A549 (cell line): ENCODE results near the gene CLEC1A.

Experiments
- BHLHE40 ChIP-seq: IDR thresholded peaks from 2 replicates; pipeline ENCODE4 v1.6.1; 2012; ENCODE audit warnings: low read depth, low read length, inconsistent platforms
- CBX2 ChIP-seq: fragments of 200-600 bp; sonication (generic); IDR thresholded peaks from 2 replicates; pipeline ENCODE4 v1.6.1; 2016; ENCODE audit warnings: low read depth, mild to moderate bottlenecking, borderline replicate concordance
- E2F6 ChIP-seq: IDR thresholded peaks from 2 replicates; pipeline ENCODE4 v1.6.1; 2012; ENCODE audit warnings: low read depth, borderline replicate concordance
- EHF ChIP-seq: fragments of 250-450 bp; sonication (Bioruptor Pico); IDR thresholded peaks from 2 replicates; pipeline ENCODE4 v1.5.0; 2020; ENCODE audit warnings: mild to moderate bottlenecking
- HDAC2 ChIP-seq: fragments of 200-600 bp; sonication (generic); IDR thresholded peaks from 2 replicates; pipeline ENCODE4 v1.6.1; 2016
- JUN ChIP-seq, 2 experiments: fragments of >200 bp; sonication (Bioruptor Twin); formaldehyde crosslinking; IDR thresholded peaks; 2 replicates in 1 of 2; 3 replicates in 1 of 2; pipeline ENCODE4 v1.6.1; 2016 to 2017
- JUNB ChIP-seq: fragments of >200 bp; sonication (Bioruptor Twin); formaldehyde crosslinking; IDR thresholded peaks from 2 replicates; pipeline ENCODE4 v1.6.1; 2016
- MYC ChIP-seq: IDR thresholded peaks from 2 replicates; pipeline ENCODE4 v1.6.1; 2012; ENCODE audit warnings: mild to moderate bottlenecking, inconsistent platforms, low read length, improper control_type of control experiment, borderline replicate concordance
- POLR2A ChIP-seq: IDR thresholded peaks from 2 replicates; pipeline ENCODE4 v1.6.1; 2012; ENCODE audit warnings: mild to moderate bottlenecking, low read length
- RAD21 ChIP-seq, 2 experiments: fragments of >200 bp in 1 of 2; sonication (Bioruptor Twin) in 1 of 2; formaldehyde crosslinking in 1 of 2; IDR thresholded peaks in 1 of 2; conservative IDR thresholded peaks in 1 of 2; 2 replicates in 1 of 2; 3 replicates in 1 of 2; pipeline ENCODE4 v1.6.1; 2012 to 2018; ENCODE audit warnings: inconsistent platforms in 1 of 2
- TF ChIP-seq, protein P1 (sequence below): fragments of >200 bp; sonication (Bioruptor Twin); formaldehyde crosslinking; IDR thresholded peaks from 3 replicates; pipeline ENCODE4 v1.5.1; 2016

DNA sequence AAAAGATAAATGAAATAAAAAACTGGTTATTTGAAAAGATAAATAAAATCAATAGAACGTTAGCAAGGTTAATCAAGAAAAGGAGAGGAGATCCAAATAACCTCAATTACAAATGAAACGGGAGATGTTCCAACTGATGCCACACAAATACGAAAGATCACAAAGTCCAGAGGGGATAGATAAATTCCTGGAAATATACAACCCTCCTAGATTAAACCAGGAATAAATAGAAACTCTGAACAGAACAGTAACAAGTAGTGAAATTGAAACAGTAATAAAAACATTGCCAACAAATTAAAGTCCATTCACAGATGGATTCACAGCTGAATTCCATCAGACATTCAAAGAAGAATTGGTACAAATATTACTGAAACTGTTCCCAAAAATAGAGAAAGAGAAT is 12.4 kb downstream of the CLEC1A start:
- TF ChIP-seq, protein P1, sequence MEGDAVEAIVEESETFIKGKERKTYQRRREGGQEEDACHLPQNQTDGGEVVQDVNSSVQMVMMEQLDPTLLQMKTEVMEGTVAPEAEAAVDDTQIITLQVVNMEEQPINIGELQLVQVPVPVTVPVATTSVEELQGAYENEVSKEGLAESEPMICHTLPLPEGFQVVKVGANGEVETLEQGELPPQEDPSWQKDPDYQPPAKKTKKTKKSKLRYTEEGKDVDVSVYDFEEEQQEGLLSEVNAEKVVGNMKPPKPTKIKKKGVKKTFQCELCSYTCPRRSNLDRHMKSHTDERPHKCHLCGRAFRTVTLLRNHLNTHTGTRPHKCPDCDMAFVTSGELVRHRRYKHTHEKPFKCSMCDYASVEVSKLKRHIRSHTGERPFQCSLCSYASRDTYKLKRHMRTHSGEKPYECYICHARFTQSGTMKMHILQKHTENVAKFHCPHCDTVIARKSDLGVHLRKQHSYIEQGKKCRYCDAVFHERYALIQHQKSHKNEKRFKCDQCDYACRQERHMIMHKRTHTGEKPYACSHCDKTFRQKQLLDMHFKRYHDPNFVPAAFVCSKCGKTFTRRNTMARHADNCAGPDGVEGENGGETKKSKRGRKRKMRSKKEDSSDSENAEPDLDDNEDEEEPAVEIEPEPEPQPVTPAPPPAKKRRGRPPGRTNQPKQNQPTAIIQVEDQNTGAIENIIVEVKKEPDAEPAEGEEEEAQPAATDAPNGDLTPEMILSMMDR: no peak
- TF ChIP-seq MYC (no peak), HDAC2 (no peak), JUN (IDR thresholded peaks at IDR 0.05) (no peak), POLR2A (no peak), RAD21 (conservative IDR thresholded peaks at IDR 0.05 in 1 of 2, IDR thresholded peaks at IDR 0.05 in 1 of 2) (no peak), E2F6 (no peak), EHF (CRISPR knock-in tag) (no peak), BHLHE40 (no peak), JUNB (no peak), CBX2 (no peak)
